ENCODE results near the gene SLC24A4. TPM values are rescaled to one million over a fixed set of nuclear protein-coding genes. Genes with fewer than 3 reads are reported as not detected.

SLC24A4 gene
- total RNA-seq, 2 donors from 2014 or later, result 2.7 to 4.4 TPM

DNA sequence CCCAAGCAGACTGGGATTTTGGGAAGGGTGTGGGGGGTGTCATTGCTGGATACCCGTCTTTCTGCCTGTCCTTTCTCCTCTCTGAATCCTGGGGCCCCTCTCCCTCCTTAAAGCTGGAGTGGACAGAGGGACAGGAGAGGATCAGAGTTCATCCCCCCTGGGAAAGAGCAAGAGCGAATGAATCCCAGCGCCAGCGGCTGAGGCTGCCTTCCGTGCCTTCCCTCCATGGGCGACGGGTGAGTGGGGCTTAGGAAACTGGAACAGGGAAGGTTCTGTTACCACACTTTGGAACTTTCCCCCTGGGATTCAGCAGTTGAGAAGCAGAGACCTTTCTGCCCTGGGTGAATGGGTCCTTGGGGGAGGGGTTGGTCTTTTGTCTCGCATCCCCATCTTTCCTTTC, 174.4 kb downstream of the SLC24A4 start:
- no peak for ATAC-seq (ENCODE audit: insufficient number of reproducible peaks, low FRiP score, low read depth)
- TF ChIP-seq, protein P1, sequence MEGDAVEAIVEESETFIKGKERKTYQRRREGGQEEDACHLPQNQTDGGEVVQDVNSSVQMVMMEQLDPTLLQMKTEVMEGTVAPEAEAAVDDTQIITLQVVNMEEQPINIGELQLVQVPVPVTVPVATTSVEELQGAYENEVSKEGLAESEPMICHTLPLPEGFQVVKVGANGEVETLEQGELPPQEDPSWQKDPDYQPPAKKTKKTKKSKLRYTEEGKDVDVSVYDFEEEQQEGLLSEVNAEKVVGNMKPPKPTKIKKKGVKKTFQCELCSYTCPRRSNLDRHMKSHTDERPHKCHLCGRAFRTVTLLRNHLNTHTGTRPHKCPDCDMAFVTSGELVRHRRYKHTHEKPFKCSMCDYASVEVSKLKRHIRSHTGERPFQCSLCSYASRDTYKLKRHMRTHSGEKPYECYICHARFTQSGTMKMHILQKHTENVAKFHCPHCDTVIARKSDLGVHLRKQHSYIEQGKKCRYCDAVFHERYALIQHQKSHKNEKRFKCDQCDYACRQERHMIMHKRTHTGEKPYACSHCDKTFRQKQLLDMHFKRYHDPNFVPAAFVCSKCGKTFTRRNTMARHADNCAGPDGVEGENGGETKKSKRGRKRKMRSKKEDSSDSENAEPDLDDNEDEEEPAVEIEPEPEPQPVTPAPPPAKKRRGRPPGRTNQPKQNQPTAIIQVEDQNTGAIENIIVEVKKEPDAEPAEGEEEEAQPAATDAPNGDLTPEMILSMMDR (IDR thresholded peaks at IDR 0.05), result no peak
- DNase-seq (ENCODE audit: low spot score), result no peak

DNA sequence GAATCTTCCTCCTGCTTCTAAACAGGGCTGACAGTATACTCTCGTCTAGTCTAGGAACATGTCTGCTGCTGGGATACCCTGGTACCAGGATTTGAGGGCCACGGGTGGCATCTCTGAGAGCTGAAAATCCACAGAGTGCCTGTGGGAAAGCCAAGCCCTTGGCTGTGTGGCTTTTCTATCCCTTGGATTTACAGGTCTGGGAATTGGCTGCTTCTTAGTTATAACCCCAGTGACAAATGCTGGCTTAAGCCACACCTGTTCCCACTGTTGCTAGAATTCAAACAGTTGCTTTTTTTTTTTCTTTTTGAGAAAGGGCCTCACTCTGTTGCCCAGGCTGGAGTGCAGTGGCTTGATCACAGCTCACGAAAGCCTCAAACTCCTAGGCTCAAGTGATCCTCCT, 176.3 kb downstream of the SLC24A4 start:
- H3K27ac ChIP-seq, result no peak overlapping the region
- TF ChIP-seq, protein P1 (IDR thresholded peaks at IDR 0.05), result no peak
- ATAC-seq (ENCODE audit: insufficient number of reproducible peaks, low FRiP score, low read depth) (no peak), DNase-seq (ENCODE audit: low spot score) (no peak)
- no peaks in the 10 kb centered on the region for H3K9me3 ChIP-seq
- H3K4me1 ChIP-seq (ENCODE audit: control insufficient read depth in 1 of 2, low read depth in 2 of 2), result peaks cover 4 to 7% of the 10 kb centered on the region in 2 donors
- H3K36me3 ChIP-seq, result no peaks in the 10 kb centered on the region
- no peak overlapping the region for H3K4me3 ChIP-seq
- H3K27me3 ChIP-seq (replicated peaks; ENCODE audit: insufficient read depth), result no peaks in the 10 kb centered on the region

More for the DNA sequence above, 174.4 kb downstream of the SLC24A4 start:
- Histone ChIP-seq H3K27me3 (replicated peaks; ENCODE audit: insufficient read depth) (no peaks in the 10 kb centered on the region), H3K9me3 (no peaks in the 10 kb centered on the region), H3K27ac (no peak overlapping the region), H3K4me3 (no peak overlapping the region), H3K36me3 (no peaks in the 10 kb centered on the region), H3K4me1 (ENCODE audit: control insufficient read depth in 1 of 2, low read depth in 2 of 2) (no peaks in the 10 kb centered on the region)

DNA sequence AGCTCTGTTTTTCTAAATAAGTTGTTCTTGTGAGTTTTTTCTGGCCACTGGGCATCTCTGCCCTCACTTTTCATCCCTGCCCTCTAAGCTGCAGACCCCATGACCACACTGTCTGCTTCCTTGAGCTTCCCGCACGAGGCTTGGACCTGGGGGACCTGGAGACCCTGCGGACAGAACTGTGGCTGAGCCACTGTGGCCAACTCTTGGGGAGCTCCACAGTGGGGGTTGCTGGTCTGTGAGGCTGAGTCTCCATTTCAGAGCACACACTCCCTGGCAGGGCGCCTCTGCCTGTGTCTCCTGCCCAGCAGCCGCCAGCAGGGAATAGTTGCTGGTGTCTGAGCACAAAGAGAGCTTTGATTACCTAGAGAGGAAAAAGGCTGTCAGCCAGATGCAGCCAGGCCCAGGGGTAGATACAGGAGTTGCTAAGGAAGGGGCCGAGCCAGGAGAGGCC, 177.6 kb downstream of the SLC24A4 start:
- TF ChIP-seq, protein P1 (IDR thresholded peaks at IDR 0.05), result no peak
- ATAC-seq (ENCODE audit: insufficient number of reproducible peaks, low FRiP score, low read depth), result no peak

GRCh38 chr14:92501891-92502351, 179.0 kb downstream of the SLC24A4 start:
- Histone ChIP-seq H3K4me3 (no peak overlapping the region), H3K36me3 (no peaks in the 10 kb centered on the region), H3K4me1 (ENCODE audit: control insufficient read depth in 1 of 2, low read depth in 2 of 2) (peaks cover 6 to 8% of the 10 kb centered on the region in 2 donors), H3K9me3 (no peaks in the 10 kb centered on the region), H3K27me3 (replicated peaks; ENCODE audit: insufficient read depth) (no peaks in the 10 kb centered on the region), H3K27ac (no peak overlapping the region)
- ATAC-seq (ENCODE audit: insufficient number of reproducible peaks, low FRiP score, low read depth) (no peak), DNase-seq (ENCODE audit: low spot score) (no peak)
- TF ChIP-seq, protein P1 (IDR thresholded peaks at IDR 0.05), result no peak

More for the DNA sequence above, 177.6 kb downstream of the SLC24A4 start:
- no peaks in the 10 kb centered on the region for H3K27me3 ChIP-seq (replicated peaks; ENCODE audit: insufficient read depth)
- H3K9me3 ChIP-seq, result no peaks in the 10 kb centered on the region
- H3K27ac ChIP-seq, result no peak overlapping the region
- peaks cover 6 to 8% of the 10 kb centered on the region in 2 donors for H3K4me1 ChIP-seq (ENCODE audit: control insufficient read depth in 1 of 2, low read depth in 2 of 2)
- H3K36me3 ChIP-seq, result no peaks in the 10 kb centered on the region
- DNase-seq (ENCODE audit: low spot score), result no peak
- no peak overlapping the region for H3K4me3 ChIP-seq

DNA sequence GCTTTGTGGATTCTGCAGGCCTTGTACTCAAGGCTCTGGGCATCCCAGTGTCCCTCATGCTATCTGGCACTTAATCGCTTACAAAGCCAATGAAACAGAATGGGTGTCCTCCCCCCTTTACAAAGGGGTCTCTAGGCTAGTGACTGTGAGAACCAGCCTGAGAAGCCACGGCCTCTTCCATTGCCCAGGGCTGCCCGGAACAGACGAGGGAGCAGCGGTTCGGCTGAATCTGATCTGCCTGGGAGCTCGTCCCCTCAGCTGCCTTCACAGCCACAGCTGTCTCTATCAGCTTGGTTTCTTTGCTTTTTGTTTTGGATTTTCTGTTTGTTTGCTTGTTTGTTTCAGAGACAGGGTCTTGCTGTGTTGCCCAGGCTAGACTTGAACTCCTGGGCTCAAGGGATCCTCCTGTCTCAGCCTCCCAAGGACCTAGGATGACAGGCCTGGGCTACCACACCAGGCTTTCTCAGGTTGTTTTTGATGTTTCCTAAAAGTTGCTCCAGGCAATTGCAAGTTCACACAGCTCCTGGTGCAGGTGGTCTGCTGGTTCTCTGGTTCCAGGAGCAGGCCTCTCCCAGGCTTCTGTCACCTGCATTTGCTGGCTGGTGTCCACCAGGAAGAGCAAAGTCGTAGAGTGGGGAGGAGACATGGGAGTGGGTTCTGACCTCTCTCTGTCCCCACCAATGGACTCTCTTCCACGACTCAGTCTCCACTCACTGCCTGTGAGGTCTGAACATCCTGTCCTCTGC, 179.7 kb downstream of the SLC24A4 start:
- Histone ChIP-seq H3K4me1 (ENCODE audit: control insufficient read depth in 1 of 2, low read depth in 2 of 2) (peaks cover 6 to 8% of the 10 kb centered on the region in 2 donors), H3K27me3 (replicated peaks; ENCODE audit: insufficient read depth) (no peaks in the 10 kb centered on the region), H3K4me3 (no peak overlapping the region), H3K9me3 (no peaks in the 10 kb centered on the region), H3K27ac (no peak overlapping the region), H3K36me3 (no peaks in the 10 kb centered on the region)
- DNase-seq (ENCODE audit: low spot score) (no peak), ATAC-seq (ENCODE audit: insufficient number of reproducible peaks, low FRiP score, low read depth) (no peak)
- TF ChIP-seq, protein P1 (IDR thresholded peaks at IDR 0.05), result no peak
